HEK293 (cell line): ENCODE data around the gene HDAC1.

ENCODE experiments used
- CTCF ChIA-PET: fragments of 350-600 bp; formaldehyde crosslinking; extraction: SDS; loops from one replicate; lab custom pipeline; 2021; ENCODE audit warnings: antibody characterized with exemption; lab: Yijun Ruan, JAX
- POLR2A ChIA-PET: fragments of 300-600 bp; formaldehyde crosslinking; extraction: SDS; loops from one replicate; lab custom pipeline; 2020; ENCODE audit warnings: antibody characterized with exemption, inconsistent platforms; lab: Yijun Ruan, JAX
- H3K27ac ChIP-seq: fragments of 200-500 bp; sonication (Bioruptor generic); 2 replicates; pipeline ENCODE4 v1.5.1; 2014; ENCODE audit warnings: low read depth, low read length, control low read depth, inconsistent platforms; ENCODE audit errors: extremely low read depth
- H3K36me3 ChIP-seq, 2 experiments: fragments of 200-500 bp in 1 of 2; sonication (Bioruptor generic) in 1 of 2; 1 replicate in 1 of 2; 2 replicates in 1 of 2; pipeline ENCODE4 v1.5.1; 2014 to 2017; ENCODE audit warnings: inconsistent platforms in 2 of 2, low read length in 2 of 2; ENCODE audit not compliant: control insufficient read depth in 2 of 2, insufficient read depth in 1 of 2
- H3K4me1 ChIP-seq: fragments of 200-500 bp; sonication (Bioruptor generic); 2 replicates; pipeline ENCODE4 v1.5.1; 2014; ENCODE audit warnings: mild to moderate bottlenecking, low read length, inconsistent platforms; ENCODE audit not compliant: control insufficient read depth, insufficient read depth
- H3K4me3 ChIP-seq: 2 replicates; pipeline ENCODE4 v1.5.1; 2011; ENCODE audit warnings: low read depth, mild to moderate bottlenecking, control low read depth, low read length, moderate library complexity
- H3K9me3 ChIP-seq: fragments of 200-500 bp; sonication (Bioruptor generic); 2 replicates; pipeline ENCODE4 v1.5.1; 2014; ENCODE audit warnings: low read depth, low read length, inconsistent platforms; ENCODE audit not compliant: control insufficient read depth, insufficient read depth
- GLIS1 ChIP-seq: fragments of 450-650 bp; formaldehyde crosslinking; IDR thresholded peaks from 2 replicates; pipeline ENCODE4 v1.5.1; 2016; ENCODE audit warnings: missing biosample characterization, missing genetic modification characterization
- GLIS2 ChIP-seq: fragments of 450-650 bp; formaldehyde crosslinking; IDR thresholded peaks from 2 replicates; pipeline ENCODE4 v1.5.1; 2016; ENCODE audit warnings: missing biosample characterization, missing genetic modification characterization
- IKZF3 ChIP-seq: fragments of 450-650 bp; IDR thresholded peaks from 2 replicates; pipeline ENCODE4 v1.5.0; 2018; ENCODE audit warnings: missing biosample characterization, mild to moderate bottlenecking, missing genetic modification characterization, moderate library complexity
- KLF16 ChIP-seq: fragments of 450-650 bp; formaldehyde crosslinking; IDR thresholded peaks from 2 replicates; pipeline ENCODE4 v1.5.1; 2017; ENCODE audit warnings: missing biosample characterization, missing genetic modification characterization
- KLF9 ChIP-seq: fragments of 450-650 bp; formaldehyde crosslinking; IDR thresholded peaks from 2 replicates; pipeline ENCODE4 v1.5.1; 2016; ENCODE audit warnings: missing biosample characterization, missing genetic modification characterization, low read depth
- MZF1 ChIP-seq: fragments of 450-650 bp; formaldehyde crosslinking; IDR thresholded peaks from 2 replicates; pipeline ENCODE4 v1.5.1; 2017; ENCODE audit warnings: missing biosample characterization, missing genetic modification characterization, borderline replicate concordance
- RBAK ChIP-seq: fragments of 450-650 bp; formaldehyde crosslinking; IDR thresholded peaks from 2 replicates; pipeline ENCODE4 v1.5.1; 2016; ENCODE audit warnings: missing biosample characterization, missing genetic modification characterization
- SP3 ChIP-seq: fragments of 450-650 bp; formaldehyde crosslinking; IDR thresholded peaks from 2 replicates; pipeline ENCODE4 v1.5.1; 2016; ENCODE audit warnings: missing biosample characterization, missing genetic modification characterization
- ZBTB17 ChIP-seq: fragments of 450-650 bp; formaldehyde crosslinking; IDR thresholded peaks from 2 replicates; pipeline ENCODE4 v1.5.1; 2016; ENCODE audit warnings: missing biosample characterization, missing genetic modification characterization
- ZNF114 ChIP-seq: fragments of 450-650 bp; formaldehyde crosslinking; IDR thresholded peaks from 2 replicates; pipeline ENCODE4 v1.5.0; 2017; ENCODE audit warnings: missing biosample characterization, missing genetic modification characterization
- ZNF175 ChIP-seq: fragments of 450-650 bp; formaldehyde crosslinking; IDR thresholded peaks from 2 replicates; pipeline ENCODE4 v1.5.1; 2016; ENCODE audit warnings: missing biosample characterization, missing genetic modification characterization
- ZNF211 ChIP-seq: fragments of 450-650 bp; formaldehyde crosslinking; IDR thresholded peaks from 2 replicates; pipeline ENCODE4 v1.5.1; 2016; ENCODE audit warnings: low read depth, missing biosample characterization, missing genetic modification characterization
- ZNF248 ChIP-seq: fragments of 450-650 bp; formaldehyde crosslinking; IDR thresholded peaks from 2 replicates; pipeline ENCODE4 v1.5.1; 2017; ENCODE audit warnings: missing biosample characterization, missing genetic modification characterization
- ZNF292 ChIP-seq: fragments of 450-650 bp; formaldehyde crosslinking; IDR thresholded peaks from 2 replicates; pipeline ENCODE4 v1.5.1; 2016; ENCODE audit warnings: low read depth, missing biosample characterization, missing genetic modification characterization, borderline replicate concordance
- ZNF37A ChIP-seq: fragments of 450-650 bp; IDR thresholded peaks from 2 replicates; pipeline ENCODE4 v1.5.1; 2018; ENCODE audit warnings: missing biosample characterization, missing genetic modification characterization
- ZNF426 ChIP-seq: fragments of 450-650 bp; formaldehyde crosslinking; IDR thresholded peaks from 2 replicates; pipeline ENCODE4 v1.5.1; 2017; ENCODE audit warnings: missing biosample characterization, missing genetic modification characterization, mild to moderate bottlenecking, inconsistent platforms, moderate library complexity
- ZNF501 ChIP-seq: fragments of 450-650 bp; formaldehyde crosslinking; IDR thresholded peaks from 2 replicates; pipeline ENCODE4 v1.5.1; 2016; ENCODE audit warnings: missing biosample characterization, missing genetic modification characterization
- ZNF544 ChIP-seq: fragments of 450-650 bp; formaldehyde crosslinking; IDR thresholded peaks from 2 replicates; pipeline ENCODE4 v1.5.0; 2017; ENCODE audit warnings: missing biosample characterization, missing genetic modification characterization
- ZNF549 ChIP-seq: fragments of 450-650 bp; IDR thresholded peaks from 2 replicates; pipeline ENCODE4 v1.5.1; 2018; ENCODE audit warnings: missing biosample characterization, missing genetic modification characterization, mild to moderate bottlenecking, inconsistent platforms, moderate library complexity
- ZNF624 ChIP-seq: fragments of 450-650 bp; formaldehyde crosslinking; IDR thresholded peaks from 2 replicates; pipeline ENCODE4 v1.5.1; 2017; ENCODE audit warnings: missing biosample characterization, missing genetic modification characterization
- TF ChIP-seq, protein P1 (sequence below): fragments of 450-650 bp; formaldehyde crosslinking; IDR thresholded peaks from 2 replicates; pipeline ENCODE4 v1.5.1; 2016; ENCODE audit warnings: missing biosample characterization, missing genetic modification characterization
- TF ChIP-seq, protein P2 (sequence below): fragments of 450-650 bp; formaldehyde crosslinking; IDR thresholded peaks from 2 replicates; pipeline ENCODE4 v1.5.1; 2016; ENCODE audit warnings: missing biosample characterization, missing genetic modification characterization
- TF ChIP-seq, protein P3 (sequence below): fragments of 450-650 bp; formaldehyde crosslinking; IDR thresholded peaks from 2 replicates; pipeline ENCODE4 v1.5.1; 2016; ENCODE audit warnings: missing biosample characterization, missing genetic modification characterization
- TF ChIP-seq, protein P4 (sequence below): fragments of 450-650 bp; formaldehyde crosslinking; IDR thresholded peaks from 2 replicates; pipeline ENCODE4; 2016; ENCODE audit warnings: missing biosample characterization, missing genetic modification characterization
- TF ChIP-seq, protein P5 (sequence below): fragments of 450-650 bp; formaldehyde crosslinking; IDR thresholded peaks from 2 replicates; pipeline ENCODE4 v1.5.1; 2017; ENCODE audit warnings: missing biosample characterization, missing genetic modification characterization
- TF ChIP-seq, protein P6 (sequence below): fragments of 450-650 bp; formaldehyde crosslinking; IDR thresholded peaks from 2 replicates; pipeline ENCODE4 v1.5.1; 2016; ENCODE audit warnings: missing biosample characterization, missing genetic modification characterization

The HDAC1 gene

DNA sequence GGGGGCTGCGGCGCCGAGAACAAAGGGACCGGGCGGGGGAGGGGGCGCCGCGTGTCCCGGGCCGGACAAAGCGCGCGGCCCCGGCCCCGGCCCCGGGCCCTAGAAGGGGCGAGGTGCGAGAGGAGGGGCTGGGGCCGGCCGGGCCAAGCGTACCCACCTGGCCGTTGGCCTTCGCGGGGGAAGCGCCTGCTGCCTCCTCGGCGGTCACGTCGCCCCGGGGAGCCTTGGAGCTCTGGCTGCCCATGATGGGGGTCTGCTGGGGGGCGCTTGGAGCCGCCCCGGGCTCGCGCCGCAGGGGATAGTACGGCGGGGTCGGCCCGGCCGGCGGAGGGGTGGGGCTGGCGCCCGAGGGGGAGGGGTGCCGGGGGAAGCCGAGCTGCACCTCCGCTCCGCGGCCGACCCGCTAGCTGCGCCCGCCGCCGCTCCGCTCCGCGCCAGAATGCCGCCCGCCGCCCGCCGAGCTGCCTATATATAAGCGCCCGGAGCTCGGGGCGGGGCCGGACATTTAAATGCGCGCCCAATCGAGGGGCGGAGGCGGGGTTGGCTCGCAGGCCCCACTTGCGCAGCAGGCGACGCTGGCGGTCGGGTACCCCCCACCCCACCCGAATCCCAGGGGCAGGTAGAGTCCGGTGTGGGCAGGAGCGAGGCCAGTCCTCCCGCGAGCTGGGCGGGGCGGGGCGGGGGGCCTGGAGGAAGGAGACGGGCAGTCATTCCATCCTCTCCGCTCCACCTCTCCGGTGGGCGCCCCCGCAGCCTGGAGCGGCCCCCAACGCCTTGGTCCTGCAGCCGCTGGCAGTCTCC is 44.1 kb downstream of the HDAC1 start, which contains the start of gene MARCKSL1 (continued):
- TF ChIP-seq ZNF114 (no peak), ZNF37A (tag by site-specific recombination) (no peak), IKZF3 (tag by site-specific recombination) (no peak), MZF1 (tag by site-specific recombination) (no peak), ZNF624 (tag by site-specific recombination) (no peak), ZNF211 (tag by site-specific recombination) (no peak), ZBTB17 (tag by site-specific recombination) (no peak), ZNF544 (tag by site-specific recombination) (no peak)
- TF ChIP-seq, protein P1, sequence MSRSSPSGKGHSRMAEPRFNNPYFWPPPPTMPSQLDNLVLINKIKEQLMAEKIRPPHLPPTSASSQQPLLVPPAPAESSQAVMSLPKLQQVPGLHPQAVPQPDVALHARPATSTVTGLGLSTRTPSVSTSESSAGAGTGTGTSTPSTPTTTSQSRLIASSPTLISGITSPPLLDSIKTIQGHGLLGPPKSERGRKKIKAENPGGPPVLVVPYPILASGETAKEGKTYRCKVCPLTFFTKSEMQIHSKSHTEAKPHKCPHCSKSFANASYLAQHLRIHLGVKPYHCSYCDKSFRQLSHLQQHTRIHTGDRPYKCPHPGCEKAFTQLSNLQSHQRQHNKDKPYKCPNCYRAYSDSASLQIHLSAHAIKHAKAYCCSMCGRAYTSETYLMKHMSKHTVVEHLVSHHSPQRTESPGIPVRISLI (tag by site-specific recombination) = no peak
- TF ChIP-seq, protein P2, sequence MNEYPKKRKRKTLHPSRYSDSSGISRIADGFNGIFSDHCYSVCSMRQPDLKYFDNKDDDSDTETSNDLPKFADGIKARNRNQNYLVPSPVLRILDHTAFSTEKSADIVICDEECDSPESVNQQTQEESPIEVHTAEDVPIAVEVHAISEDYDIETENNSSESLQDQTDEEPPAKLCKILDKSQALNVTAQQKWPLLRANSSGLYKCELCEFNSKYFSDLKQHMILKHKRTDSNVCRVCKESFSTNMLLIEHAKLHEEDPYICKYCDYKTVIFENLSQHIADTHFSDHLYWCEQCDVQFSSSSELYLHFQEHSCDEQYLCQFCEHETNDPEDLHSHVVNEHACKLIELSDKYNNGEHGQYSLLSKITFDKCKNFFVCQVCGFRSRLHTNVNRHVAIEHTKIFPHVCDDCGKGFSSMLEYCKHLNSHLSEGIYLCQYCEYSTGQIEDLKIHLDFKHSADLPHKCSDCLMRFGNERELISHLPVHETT (tag by site-specific recombination) = no peak

DNA sequence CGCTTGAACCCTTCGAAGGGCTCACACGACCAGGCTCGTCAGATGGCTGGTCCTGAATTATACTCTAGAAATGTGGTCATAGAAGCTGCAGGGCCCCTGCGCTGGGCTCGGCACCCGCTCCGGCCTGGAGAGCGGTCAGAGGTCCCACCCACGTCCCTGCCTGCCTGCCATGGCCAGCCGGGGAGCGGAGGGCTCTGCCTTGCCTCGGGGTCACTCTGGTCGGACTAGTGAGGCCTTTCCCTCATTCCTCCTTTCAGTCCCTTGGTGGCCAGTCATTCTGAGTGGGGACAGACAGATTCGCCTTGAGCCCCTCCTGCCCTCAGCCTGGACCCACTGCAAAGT is 44.7 kb downstream of the HDAC1 start:
- peaks cover 0 to 35% of the 10 kb centered on the region in 2 experiments; a peak in 1 of 3 replicates for H3K36me3 ChIP-seq
- no peak overlapping the region for H3K27ac ChIP-seq
- ChIA-PET POLR2A (interaction anchor here (0.6 to 5.8 kb wide), 40 partner anchors 9 to 548 kb away, joined by 3 to 100 read pairs (median 5); partner anchors contain the start of genes BSDC1, CCDC28B, FAM229A and HDAC1), CTCF (interaction anchor here (0.6 to 0.8 kb wide), 2 partner anchors 37 to 941 kb away, joined by 4 read pairs; no protein-coding TSS in a partner anchor)
- no peaks in the 10 kb centered on the region for H3K9me3 ChIP-seq
- no peak overlapping the region for H3K4me3 ChIP-seq
- H3K4me1 ChIP-seq = no peaks in the 10 kb centered on the region
- no peak for TF ChIP-seq KLF9 (tag by site-specific recombination)
- no peak for TF ChIP-seq ZNF292
- no peak for TF ChIP-seq ZNF549 (tag by site-specific recombination)
- TF ChIP-seq ZNF426 = no peak
- TF ChIP-seq KLF16 (tag by site-specific recombination) = no peak
- 0 out of 2 replicates have a peak, but pooled peaks have one; percentile 3 for TF ChIP-seq GLIS1 (tag by site-specific recombination)
- TF ChIP-seq ZNF175 = no peak
- TF ChIP-seq, protein P3, sequence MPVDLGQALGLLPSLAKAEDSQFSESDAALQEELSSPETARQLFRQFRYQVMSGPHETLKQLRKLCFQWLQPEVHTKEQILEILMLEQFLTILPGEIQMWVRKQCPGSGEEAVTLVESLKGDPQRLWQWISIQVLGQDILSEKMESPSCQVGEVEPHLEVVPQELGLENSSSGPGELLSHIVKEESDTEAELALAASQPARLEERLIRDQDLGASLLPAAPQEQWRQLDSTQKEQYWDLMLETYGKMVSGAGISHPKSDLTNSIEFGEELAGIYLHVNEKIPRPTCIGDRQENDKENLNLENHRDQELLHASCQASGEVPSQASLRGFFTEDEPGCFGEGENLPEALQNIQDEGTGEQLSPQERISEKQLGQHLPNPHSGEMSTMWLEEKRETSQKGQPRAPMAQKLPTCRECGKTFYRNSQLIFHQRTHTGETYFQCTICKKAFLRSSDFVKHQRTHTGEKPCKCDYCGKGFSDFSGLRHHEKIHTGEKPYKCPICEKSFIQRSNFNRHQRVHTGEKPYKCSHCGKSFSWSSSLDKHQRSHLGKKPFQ = no peak
- TF ChIP-seq, protein P4, sequence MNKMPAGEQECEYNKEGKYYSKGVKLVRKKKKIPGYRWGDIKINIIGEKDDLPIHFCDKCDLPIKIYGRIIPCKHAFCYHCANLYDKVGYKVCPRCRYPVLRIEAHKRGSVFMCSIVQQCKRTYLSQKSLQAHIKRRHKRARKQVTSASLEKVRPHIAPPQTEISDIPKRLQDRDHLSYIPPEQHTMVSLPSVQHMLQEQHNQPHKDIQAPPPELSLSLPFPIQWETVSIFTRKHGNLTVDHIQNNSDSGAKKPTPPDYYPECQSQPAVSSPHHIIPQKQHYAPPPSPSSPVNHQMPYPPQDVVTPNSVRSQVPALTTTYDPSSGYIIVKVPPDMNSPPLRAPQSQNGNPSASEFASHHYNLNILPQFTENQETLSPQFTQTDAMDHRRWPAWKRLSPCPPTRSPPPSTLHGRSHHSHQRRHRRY (tag by site-specific recombination) = no peak
- TF ChIP-seq, protein P5, sequence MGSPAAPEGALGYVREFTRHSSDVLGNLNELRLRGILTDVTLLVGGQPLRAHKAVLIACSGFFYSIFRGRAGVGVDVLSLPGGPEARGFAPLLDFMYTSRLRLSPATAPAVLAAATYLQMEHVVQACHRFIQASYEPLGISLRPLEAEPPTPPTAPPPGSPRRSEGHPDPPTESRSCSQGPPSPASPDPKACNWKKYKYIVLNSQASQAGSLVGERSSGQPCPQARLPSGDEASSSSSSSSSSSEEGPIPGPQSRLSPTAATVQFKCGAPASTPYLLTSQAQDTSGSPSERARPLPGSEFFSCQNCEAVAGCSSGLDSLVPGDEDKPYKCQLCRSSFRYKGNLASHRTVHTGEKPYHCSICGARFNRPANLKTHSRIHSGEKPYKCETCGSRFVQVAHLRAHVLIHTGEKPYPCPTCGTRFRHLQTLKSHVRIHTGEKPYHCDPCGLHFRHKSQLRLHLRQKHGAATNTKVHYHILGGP = no peak
- TF ChIP-seq, protein P6, sequence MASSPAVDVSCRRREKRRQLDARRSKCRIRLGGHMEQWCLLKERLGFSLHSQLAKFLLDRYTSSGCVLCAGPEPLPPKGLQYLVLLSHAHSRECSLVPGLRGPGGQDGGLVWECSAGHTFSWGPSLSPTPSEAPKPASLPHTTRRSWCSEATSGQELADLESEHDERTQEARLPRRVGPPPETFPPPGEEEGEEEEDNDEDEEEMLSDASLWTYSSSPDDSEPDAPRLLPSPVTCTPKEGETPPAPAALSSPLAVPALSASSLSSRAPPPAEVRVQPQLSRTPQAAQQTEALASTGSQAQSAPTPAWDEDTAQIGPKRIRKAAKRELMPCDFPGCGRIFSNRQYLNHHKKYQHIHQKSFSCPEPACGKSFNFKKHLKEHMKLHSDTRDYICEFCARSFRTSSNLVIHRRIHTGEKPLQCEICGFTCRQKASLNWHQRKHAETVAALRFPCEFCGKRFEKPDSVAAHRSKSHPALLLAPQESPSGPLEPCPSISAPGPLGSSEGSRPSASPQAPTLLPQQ (tag by site-specific recombination) = no peak
- TF ChIP-seq ZNF501 (tag by site-specific recombination) = no peak
- peak; percentile 25; the same call in 1 of the 2 replicates for TF ChIP-seq GLIS2 (tag by site-specific recombination)
- no peak for TF ChIP-seq SP3
- TF ChIP-seq ZNF248 = no peak
- no peak for TF ChIP-seq ZBTB17 (tag by site-specific recombination)
- TF ChIP-seq RBAK = no peak
